HG03064 (cell line): ENCODE measurements around the gene ABHD12B.

Experiments
- ATAC-seq: cut with Tn5 transposase; IDR thresholded peaks from one replicate; pipeline ENCODE4 v1.9.1; 2021; ENCODE audit warnings: low read depth; ENCODE audit not compliant: unreplicated experiment

ABHD12B gene

DNA sequence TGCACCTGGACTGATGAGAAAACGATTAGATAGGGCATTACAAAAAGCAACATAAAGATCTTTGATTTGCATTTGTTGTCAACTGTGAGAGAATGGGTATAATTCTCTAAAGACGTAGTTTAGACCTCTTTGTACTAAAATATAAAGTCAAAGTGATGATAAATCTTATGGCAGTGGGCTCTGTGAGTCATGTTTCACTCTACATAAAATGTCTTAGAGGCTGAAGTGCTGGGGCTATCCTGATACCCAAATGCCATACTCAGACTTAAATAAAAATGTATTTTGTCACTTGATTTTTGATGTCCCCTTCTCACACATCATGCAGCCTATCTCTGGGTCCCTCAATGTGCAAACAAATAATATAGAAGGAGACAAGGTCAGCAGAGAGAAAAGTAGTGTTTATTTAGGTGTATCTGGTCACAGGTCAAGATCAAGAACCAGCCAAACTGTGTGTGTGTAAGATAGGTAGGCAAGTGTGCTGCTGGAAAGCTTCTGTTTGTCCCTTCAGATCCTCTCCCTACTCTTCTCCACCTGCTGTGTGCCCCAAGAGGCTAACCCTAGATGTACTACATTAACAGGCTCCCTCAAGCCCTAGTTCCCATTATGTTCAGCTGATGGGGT lies 33.9 kb upstream of the ABHD12B start:
- ATAC-seq, result no peak

DNA sequence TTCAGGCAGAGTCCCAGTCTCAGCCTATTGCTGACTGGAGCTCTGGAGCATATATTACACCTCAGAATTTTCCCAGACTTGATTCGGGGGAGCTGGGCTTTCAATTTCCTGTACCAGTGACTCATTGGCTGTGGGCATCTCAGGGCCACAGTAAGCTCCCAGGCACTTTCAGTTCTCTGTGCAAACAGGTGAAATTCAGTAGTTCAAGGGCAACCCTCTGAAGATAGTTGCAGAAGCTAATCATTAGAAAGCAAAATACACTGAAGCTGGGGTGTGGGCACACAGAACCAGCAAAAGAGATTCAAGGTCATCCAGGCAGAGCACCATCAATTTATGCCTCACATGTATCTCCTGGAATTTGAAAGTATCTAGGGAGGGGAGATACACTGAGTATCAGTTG lies 32.8 kb upstream of the ABHD12B start:
- no peak for ATAC-seq

DNA sequence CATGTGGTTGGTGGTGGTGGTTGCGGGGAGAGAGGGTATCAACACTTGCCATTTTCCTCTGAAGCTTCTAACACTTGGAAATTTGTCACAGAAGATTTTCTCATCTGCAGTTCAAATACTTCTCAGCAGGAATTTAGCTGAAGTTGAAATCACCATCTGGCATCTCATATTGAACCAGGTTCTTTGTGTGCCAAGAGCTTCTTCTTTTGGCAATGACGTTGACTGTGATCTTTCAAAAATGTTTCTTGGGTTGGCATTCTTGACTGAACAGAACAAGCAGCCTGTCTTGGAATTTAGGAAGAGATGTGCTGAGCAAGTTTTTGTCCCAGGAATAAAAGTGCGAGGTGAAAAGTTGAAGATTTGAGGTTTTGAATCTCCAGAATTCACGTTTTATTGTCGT lies 32.2 kb upstream of the ABHD12B start:
- ATAC-seq, result no peak

DNA sequence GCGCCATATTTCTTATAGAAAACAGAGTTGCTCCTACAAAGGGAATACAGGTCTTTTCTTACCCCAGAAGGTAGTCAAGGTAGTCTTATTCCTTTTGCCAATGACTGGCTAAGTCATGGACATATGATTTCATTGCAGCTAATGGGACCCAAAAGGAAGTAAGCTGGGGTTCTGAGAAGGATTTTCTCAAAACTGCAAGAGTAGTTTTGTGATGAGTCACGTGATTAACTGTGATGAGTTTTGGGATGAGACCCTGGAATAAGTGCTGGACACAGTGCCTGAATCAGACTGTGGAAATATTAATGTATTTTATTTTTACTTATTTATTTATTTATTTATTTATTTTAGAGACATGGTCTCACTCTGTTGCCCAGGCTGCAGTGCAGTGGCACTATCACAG lies 27.5 kb upstream of the ABHD12B start:
- ATAC-seq, result no peak

DNA sequence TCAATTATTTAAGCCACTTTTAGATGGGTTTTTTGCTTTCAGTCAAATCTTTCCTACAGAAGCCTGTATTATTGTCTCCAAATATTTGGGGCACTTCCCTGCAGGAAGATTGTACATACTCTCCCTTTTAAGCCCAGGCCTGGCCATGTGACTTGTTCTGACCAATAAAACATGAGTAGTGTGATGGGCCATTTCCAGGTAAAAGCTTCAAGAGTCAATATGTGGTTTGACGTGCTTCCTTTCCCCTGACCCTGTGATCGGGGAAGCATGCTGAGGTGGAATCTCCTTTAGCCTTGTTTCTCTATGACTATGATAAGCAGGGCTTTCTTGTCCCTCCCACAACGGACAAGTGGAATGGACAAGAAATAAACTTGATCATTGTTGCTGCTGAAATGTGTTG lies 26.7 kb upstream of the ABHD12B start:
- no peak for ATAC-seq

DNA sequence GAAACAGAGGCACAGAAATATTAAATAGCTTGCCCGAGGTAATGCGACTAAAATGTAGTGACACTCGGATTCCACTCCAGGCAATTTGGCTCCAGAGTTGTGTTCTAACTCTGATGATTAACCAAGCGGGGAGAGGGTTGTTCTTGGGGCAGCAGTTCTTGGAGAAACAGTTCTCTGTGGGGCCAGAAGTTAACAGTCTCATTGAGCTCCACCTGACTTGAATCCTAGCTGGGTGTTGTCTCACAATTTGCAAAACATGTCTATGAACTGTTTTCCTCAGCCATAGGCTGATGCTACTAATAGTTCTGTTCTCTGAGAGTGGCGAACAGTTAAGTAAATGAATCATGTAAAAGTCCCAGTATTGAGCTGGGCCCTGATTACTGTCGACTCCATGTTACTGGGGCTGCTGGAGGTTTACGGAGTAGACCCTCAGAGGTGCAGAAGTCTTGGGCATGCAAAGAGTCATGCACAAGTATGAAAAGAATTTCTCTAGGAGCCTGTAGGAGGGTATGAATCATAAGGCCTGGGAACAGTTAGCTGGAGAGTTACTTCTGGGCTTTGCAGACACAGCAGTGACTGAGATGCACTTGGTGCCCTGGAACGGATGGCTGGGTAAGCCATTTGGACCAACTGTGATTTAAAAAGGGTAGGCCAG lies 25.5 kb upstream of the ABHD12B start:
- no peak for ATAC-seq

DNA sequence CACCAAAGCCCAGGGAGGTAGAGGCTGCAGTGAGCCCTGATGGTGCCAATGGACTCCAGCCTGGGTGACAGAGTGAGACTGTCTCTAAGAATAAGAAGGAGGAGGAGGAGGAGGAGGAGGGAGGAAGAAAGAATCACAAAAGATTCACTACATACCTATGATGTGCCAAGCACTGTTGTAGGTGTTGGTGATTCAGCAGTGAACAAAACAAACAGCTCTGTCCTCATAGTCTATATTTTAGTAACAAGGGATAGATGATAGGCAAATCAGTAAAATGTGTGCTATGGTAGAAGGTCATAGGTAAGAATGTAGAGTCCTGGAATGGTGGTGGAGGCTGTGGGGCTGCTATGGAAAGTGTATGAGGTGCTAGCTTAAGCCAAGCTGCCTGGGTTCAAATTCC lies 18.0 kb upstream of the ABHD12B start:
- ATAC-seq, result no peak

GRCh38 chr14:50854521-50854920 lies 17.3 kb upstream of the ABHD12B start:
- ATAC-seq, result no peak

DNA sequence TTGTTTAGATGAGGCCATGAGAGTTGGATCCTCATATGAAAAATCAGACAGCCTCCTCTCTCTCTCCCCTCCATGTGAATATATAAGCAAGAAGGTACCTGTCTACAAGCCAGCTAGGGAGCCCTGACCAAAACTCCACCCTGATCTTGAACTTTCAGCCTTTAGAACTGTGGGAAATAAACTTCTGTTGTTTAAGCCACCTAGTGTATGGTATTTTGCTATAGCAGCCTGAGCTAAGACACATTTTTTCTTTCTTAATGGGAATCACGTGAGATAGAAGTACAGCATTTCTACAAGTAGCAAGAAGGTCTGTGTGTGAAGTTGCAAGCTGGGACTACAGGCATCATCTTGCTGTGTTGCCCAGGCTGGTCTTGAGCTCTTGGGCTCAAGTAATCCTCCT lies 16.3 kb upstream of the ABHD12B start:
- no peak for ATAC-seq

GRCh38 chr14:50856660-50857059 lies 15.2 kb upstream of the ABHD12B start:
- ATAC-seq, result no peak

DNA sequence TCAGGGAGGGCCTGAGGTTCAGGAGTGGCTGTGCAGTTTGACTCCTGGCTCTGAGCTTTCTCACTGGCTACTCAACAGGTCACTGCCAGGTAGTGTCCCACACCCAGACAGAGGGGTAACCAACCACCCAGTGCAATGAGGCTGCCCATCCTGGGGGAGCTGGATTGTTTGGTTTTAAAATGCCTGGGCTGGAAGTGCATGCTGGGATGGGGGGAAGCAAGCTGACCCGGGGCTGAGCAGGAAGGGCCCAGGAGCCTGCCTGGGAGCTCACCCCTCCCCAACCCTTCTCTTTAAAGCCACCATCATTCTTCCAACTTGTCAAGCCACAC lies 12.6 kb upstream of the ABHD12B start:
- ATAC-seq, result no peak

DNA sequence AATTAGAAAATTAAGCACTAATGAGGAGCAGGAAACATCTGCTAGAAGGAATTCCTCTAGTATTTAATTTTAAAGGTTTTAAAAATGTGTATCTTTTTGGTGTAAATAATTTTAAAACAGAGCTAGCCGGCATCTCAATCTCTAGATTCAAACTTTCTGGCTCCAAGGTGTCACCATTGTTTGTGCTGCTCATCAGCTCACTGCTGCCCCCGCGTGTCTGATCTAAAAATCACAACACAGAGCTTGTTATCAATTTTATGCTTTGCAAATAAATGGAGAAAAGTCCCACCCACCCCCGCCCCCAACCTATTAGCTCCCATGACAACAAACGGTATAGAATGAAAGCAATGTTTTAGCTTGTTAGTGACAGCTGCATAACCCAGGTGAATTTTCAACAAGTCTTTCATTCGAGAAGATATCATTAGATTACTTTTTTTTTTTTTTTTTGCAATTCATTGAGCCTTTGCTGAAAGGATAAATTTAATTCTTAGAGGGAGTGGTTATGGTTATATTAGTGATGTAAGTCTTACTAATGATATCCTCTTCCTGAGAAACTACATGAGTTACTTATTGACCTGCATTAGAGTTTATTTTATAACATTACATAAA lies 11.3 kb upstream of the ABHD12B start:
- ATAC-seq, result no peak

DNA sequence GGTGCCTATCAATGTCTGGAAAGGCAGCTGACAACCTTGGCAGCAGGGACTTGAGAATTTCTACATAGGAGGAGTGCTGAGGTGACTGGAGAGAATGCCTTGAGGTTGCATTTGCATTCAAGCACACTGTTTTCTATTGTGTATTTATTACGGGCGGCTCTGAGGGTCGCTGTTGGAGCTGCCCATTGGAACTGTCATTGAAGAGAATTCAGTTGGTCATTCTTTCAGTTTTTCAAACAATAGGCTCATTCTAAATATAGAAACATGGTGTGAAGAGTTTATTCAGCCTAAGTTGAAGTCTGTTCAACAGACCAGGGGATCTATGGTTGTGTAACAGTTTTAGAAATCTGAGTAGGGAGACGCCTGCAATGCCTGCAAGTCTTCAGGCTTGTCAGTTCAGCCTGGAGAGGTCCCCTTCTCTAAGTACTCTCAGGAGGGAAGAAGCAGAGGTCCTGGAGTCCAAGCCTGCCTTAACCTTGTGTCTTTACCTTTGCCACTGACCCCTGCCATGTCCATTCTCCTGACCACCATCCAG lies 9.8 kb upstream of the ABHD12B start:
- ATAC-seq, result no peak

- ATAC-seq, result no peak
Measured at GRCh38 chr14:50864237-50864636, 7.6 kb upstream of the ABHD12B start.

GRCh38 chr14:50864946-50865345 lies 6.9 kb upstream of the ABHD12B start:
- no peak for ATAC-seq

DNA sequence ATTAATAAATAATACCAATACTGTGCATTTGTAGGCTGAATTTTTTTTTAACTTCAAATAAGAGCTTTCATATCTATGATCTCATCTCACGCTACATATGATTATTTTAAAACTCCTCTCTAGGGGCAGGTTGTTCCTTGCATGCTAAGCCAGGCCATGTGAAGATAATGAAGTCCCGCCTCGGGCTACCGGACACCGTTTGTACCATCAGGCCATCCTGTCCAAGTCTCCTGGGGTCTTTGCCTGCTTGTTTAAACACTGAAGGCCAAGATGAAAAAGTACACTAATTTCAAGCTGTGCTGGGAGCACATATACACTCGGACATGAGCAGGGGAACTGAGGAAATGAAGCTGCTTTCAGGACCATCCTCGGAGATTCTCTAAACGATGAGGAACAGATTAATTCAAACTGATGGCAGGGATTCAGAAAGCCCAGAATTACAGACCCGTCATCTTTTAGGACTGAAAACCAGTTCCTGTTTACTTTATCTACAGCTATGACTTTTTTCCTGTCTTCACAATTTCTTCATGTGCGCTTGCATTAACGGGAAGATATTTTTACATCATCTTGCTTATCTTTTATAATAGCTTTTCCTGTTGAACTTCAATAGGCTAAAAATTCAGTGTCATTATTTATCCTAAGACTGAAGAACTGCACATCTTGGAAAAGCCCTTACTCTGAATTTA lies 6.3 kb upstream of the ABHD12B start:
- ATAC-seq, result no peak

DNA sequence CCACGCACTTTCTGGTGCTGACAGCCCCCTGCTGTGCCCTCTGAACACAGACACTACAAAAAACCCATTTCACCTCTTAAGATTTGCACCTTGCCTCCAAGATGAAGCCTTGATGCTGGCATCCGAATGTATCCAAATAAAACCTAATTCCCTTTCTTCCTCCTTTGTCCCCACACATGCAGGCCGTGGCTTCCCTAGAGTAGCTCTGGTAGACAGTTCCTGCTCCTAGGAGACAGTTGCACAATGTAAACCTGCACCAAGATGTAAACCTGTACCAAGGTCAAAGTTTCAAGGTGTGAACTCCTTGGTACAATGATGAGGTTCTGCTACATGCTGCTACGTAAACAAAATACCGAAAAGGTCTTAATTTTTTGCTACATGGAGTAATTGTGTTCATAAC lies 625 bp upstream of the ABHD12B start:
- no peak for ATAC-seq

- ATAC-seq, result no peak
Measured at GRCh38 chr14:50874757-50875156, 2.9 kb downstream of the ABHD12B start.

DNA sequence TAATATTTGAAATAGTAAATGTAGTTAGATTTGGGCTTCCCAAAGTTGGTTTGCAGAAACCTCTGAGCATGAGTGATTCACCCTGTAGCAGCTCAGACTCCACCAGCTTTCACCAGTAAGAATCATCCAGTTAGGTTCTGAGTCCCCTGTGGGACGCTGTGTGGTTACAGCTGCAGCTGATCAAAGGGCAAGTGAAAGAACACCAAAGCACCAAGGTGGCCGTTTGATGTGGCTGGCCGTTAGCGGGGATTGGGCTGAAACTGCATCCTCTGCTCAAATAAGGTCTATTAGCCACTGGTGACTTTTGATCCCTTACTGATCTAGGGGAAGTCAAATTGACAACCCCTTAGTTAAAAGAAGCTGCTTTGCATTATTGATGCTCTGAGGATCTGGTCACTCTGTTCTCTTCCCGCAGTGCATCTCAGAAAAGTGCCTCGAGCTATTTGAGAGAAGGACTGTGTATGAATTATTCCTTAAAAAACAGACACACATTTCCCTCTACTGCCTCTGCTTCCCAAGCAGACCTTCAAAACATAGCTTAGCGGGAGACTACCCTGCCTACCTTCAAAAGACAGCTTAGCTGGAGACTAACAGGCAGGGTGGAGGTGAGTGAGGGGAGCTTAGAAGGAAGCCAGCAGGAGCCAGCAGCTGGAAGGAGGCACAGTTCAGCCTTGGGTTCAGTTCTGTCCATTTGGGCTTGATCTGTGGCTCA lies 3.7 kb downstream of the ABHD12B start:
- ATAC-seq, result peak; percentile 93

- no peak for ATAC-seq
Measured at GRCh38 chr14:50882932-50883826, 11.3 kb downstream of the ABHD12B start.
